Measurements from ENCODE around the gene ADAMTS18.
"Not testable (repeated sequence)": the region's sequence is repeated elsewhere in the genome, so short reads cannot be mapped to it uniquely, and the experiment has no call there.

The ADAMTS18 gene

DNA sequence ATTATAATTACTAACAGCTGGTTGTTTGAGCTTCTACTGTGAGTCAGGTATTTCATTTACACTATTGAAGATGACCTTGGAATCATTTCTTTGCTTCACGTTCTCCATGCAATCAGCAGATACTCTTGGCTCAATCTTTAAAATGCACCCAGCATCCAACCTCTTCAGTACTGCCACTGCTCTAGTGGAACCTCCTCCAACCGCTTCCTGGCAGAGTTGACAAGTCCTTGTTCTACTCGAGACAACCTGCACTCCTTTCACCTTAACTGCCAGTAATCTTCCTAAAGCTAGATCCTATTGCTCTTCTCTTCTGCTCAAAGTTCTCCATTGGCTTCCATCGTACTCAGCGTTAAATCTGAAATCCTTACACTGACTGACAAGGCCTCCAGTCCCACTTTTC, 149.2 kb downstream of the ADAMTS18 start:
- no peak for DNase-seq (ENCODE audit: low read depth)

GRCh38 chr16:77282345-77282744, 152.5 kb downstream of the ADAMTS18 start:
- no peak for DNase-seq (ENCODE audit: low read depth)

GRCh38 chr16:77279316-77279715, 155.5 kb downstream of the ADAMTS18 start:
- not testable (repeated sequence) for DNase-seq (ENCODE audit: low read depth)

DNA sequence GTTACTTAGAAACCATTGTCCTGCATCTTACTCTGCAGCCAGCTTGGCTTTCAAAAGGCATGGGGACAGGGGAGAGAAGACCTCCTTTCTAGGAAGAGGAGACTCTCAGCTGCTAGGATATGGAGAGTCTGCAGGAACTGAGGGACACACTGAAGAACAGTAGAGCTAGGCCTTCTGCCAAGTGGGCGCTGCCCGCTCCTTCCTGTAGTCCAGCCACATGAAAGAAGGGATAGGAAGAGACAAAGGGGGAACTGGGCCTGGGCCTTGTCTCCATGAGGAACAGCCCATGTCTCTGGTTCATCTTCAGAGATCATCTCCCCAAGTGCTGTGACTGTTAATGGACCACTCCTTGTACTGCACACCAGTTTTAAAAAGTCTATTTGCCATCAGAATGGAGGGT, 157.3 kb downstream of the ADAMTS18 start:
- no peak for DNase-seq (ENCODE audit: low read depth)

GRCh38 chr16:77277141-77277540, 157.7 kb downstream of the ADAMTS18 start:
- DNase-seq (ENCODE audit: low read depth): no peak

GRCh38 chr16:77276661-77277060, 158.2 kb downstream of the ADAMTS18 start:
- DNase-seq (ENCODE audit: low read depth): no peak

GRCh38 chr16:77275303-77275702, 159.5 kb downstream of the ADAMTS18 start:
- DNase-seq (ENCODE audit: low read depth): not testable (repeated sequence)

DNA sequence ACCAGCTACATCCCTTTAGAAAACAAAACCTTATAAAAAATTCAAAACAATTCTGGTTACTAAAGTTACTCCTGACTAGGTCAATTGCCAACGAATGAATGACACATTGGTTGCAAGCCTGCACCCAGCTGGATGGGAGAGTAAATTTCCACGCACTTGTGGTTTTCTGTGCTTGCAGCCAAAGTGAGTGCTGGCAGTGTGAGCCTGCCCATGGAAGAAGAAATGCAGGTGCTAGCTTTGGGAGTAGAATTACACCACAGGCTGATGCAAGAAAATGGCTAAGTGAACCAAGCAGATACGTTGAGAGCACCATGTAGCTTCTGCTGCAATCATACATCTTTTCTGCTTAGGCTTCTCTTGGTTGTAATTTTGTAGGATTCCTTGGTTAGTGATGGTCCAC, 161.0 kb downstream of the ADAMTS18 start:
- no peak for DNase-seq (ENCODE audit: low read depth)

DNA sequence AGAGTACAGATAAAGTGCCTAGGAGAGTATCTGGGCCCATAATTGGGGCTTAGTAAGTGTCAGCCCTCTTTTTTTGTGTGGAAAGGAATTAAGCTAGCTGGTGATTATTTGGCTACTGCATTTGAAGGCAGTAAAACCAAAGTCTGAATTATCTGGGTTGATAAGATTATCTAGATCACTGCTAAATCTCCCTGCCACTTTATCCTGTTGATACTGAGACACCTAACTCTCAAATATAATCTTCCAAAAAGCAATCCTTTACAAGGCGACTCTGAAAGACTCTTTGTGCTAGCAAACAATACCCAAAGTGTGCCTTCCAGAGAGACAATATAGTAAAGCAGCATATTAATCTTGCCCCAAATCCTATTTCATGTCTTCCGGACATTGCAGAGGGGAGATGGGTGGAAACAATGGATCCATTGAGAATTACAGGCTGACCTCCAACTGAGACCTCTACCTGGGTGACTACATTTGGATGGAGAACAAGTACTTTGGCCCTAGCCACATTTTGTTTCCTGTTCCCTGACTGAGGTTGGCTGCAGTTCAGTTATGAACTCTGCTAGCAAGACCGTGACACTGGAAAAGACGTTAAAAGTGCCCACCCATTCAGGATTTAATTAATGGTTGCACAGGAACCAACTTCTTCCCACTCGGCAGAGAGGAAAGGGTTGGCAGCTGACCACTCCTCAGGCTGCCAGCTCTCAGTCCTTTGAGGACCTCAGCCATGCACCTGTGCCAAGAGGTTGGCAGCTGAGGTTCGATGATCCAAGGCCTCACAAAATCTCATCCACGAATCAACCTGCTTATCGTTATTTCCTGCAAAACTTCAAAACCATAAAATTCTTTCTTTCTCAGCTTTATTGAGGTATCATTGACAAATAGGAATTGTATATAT, 163.1 kb downstream of the ADAMTS18 start:
- DNase-seq (ENCODE audit: low read depth): no peak

DNA sequence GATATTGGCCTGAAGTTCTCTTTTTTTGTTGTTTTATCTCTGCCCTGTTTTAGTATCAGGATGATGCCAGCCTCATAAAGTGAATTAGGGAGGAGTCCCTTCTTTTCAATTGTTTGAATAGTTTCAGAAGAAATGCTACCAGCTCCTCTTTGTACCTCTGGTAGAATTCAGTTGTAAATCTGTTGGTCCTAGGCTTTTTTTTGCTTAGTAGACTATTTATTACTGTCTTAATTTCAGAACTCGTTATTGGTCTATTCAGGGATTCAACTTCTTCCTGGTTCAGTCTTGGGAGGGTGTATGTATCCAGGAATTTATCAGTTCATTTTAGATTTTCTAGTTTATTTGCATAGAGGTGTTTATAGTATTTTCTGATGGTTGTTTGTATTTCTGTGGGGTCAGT, 168.6 kb downstream of the ADAMTS18 start:
- DNase-seq (ENCODE audit: low read depth): not testable (repeated sequence)

DNA sequence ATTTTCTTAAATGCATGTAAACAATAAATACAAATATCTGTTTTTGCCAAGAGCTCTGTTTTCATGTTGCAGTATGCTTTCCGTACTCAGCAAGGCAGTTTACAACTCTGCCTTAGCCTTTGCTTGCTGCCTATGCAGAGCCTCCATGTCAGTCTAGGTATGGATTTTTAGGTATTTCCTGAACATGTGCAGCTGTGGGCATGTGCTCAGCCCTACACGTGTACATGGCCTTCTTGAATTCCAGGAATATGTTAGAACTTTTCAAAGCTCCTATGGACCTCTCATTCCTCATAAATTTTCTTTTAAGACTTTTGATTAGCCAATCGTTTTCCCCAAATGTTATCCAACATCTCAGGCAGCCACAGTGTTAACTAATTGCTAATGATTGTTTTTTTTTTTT, 171.9 kb downstream of the ADAMTS18 start:
- DNase-seq (ENCODE audit: low read depth): no peak

- DNase-seq (ENCODE audit: low read depth): peak; percentile 13
These were observed 184.4 kb downstream of the ADAMTS18 start for GRCh38 chr16:77250400-77250799.

DNA sequence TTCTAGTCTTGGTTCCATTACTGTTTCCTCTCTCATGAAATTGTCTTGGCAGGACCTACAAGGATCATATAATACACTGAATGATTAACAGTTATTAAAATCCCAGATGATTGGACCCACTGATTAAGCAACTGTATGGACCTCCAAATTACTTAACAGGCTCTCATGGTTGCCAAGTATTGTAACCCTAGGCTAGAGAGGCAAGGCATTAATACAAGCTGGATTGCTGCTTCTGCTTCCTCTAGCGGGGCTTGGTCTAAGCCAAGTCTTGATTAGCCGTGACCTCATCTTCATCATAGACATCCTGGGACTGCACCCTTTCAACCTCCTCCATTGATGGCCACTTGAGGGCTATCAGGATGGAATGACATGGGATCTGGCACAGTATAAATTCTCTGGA, 188.7 kb downstream of the ADAMTS18 start:
- DNase-seq (ENCODE audit: low read depth): no peak

GRCh38 chr16:77242471-77242870, 192.4 kb downstream of the ADAMTS18 start:
- not testable (repeated sequence) for DNase-seq (ENCODE audit: low read depth)

DNA sequence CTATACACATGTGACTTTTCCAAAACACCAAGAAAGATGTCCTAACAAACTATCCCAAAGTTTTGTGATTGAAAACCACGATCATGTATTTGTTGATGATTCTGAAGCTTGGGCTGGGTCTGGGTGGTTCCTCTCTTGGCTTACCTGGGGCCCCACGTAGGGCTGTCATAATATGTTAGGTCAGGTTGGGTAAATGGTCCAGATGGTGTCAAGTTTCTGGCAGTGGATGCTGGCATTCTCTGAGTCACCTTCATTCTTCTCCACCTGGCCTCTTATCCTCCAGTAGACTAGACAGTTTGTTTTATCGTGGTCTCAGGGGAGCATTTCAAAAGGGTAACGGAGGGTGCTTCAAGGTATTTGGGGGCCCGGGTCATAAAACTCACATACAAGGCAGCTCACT, 196.2 kb downstream of the ADAMTS18 start:
- no peak for DNase-seq (ENCODE audit: low read depth)

GRCh38 chr16:77236063-77236511, 198.7 kb downstream of the ADAMTS18 start:
- peak; percentile 67 for DNase-seq (ENCODE audit: low read depth)

- no peak for DNase-seq (ENCODE audit: low read depth)
These were observed 200.2 kb downstream of the ADAMTS18 start for GRCh38 chr16:77234611-77235010.

DNA sequence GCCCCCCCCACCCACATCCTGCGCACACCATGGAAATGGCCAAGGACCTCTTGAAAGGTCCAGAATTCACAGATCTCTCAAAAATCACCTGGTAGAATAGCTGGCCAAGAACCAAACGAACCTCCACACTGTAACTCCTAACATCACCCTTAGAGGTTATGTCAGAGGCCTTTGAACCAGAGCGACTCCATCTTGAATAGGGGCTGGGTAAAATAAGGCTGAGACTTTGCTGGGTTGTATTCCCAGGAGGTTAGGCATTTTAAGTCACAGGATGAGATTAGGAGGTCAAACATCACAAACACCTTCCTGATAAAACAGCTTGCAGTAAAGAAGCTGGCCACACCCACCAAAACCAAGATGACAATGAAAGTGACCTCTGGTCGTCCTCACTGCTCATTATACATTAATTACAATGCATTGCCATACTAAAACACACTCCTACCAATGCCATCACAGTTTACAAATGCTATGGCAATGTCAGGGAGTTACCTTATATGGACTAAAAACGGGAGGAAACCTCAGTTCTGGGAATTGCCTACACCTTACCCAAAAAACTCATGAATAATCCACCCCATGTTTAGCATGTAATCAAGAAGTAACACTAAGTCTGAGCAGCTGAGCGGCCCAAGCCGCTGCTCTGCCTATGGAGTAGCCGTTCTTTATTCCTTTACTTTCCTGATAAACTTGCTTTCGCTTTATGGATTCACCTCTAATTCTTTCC, 200.9 kb downstream of the ADAMTS18 start:
- no peak for DNase-seq (ENCODE audit: low read depth)
